GM12872 (cell line): ENCODE data around the gene SPO11.

Experiments used
- CTCF ChIP-seq: IDR thresholded peaks from 3 replicates; pipeline ENCODE4 v1.5.1; 2011; ENCODE audit warnings: low read depth, mild to moderate bottlenecking, low read length, moderate library complexity; ENCODE audit not compliant: insufficient read depth

The SPO11 gene

GRCh38 chr20:57317789-57318371, 11.7 kb upstream of the SPO11 start:
- no peak for TF ChIP-seq CTCF

- no peak for TF ChIP-seq CTCF
Observed at GRCh38 chr20:57319584-57319983, 10.0 kb upstream of the SPO11 start.

DNA sequence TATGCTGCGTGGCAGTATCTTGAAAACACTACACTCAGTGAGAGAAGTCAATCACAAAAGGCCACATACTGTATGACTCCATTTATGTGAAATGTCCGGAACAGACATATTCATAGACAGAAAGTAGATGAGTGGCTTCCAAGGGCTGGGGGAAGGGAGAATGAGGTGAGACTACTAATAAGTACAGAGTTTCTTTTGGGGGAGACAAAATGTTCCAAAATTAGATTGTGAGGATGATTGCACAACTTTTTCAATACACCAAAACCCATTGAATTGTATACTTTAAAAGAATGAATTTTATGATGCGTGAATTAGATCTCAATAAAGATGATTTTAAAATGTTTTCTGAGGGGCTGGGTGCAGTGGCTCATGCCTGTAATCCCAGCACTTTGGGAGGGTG, 9.2 kb upstream of the SPO11 start:
- no peak for TF ChIP-seq CTCF

DNA sequence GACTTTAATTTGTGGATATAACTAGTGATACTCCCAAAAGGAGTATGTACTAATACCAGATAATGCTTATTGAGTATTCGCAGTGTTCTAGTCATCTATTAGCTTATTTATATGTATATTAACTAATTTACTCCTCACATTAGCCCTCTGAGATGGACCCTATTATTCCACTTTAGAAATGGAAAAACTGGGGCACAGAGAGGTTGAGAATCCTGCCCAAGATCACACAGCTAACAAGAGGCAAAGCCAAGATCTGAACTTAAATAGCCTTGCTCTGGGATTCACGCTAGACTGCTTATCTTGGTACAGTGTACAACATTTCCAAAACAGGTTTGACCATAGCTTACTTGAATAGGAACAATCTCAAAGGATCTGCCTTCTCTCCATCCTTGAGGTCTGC, 8.5 kb upstream of the SPO11 start:
- no peak for TF ChIP-seq CTCF

GRCh38 chr20:57322476-57322875, 7.1 kb upstream of the SPO11 start:
- TF ChIP-seq CTCF, result no peak

- TF ChIP-seq CTCF, result no peak
Observed at GRCh38 chr20:57323034-57323433, 6.6 kb upstream of the SPO11 start.

- TF ChIP-seq CTCF, result no peak
Observed at GRCh38 chr20:57325632-57326356, 3.8 kb upstream of the SPO11 start.
